ENCODE data around the gene P3R3URF. TPM values are rescaled to one million over a fixed set of nuclear protein-coding genes. Genes with fewer than 3 reads are reported as not detected.
"Not testable (repeated sequence)": the region's sequence is repeated elsewhere in the genome, so short reads cannot be mapped to it uniquely, and the experiment has no call there.

Gene P3R3URF
- total RNA-seq (not detected), polyA plus RNA-seq (not detected)
- long read RNA-seq, donor 1: 0 reads
- long read RNA-seq, donor 2: 0 reads
- long read RNA-seq, donor 3: 0 reads
- long read RNA-seq, donor 4: 0 reads
- long read RNA-seq, donor 5: 0 reads
- long read RNA-seq, donor 6: 0 reads
- long read RNA-seq, donor 7: 0 reads
- long read RNA-seq, donor 8: 0 reads
- long read RNA-seq, donor 9: 0 reads
- long read RNA-seq, donor 10: 0 reads

- 95% methylated on average over 13 of the region's 13 CpGs for WGBS
- H3K27ac ChIP-seq (ENCODE audit: low read depth in 1 of 2, low read length in 1 of 2): no peak within 1 kb of the TSS
- no peaks in the 10 kb centered on the region for H3K36me3 ChIP-seq (ENCODE audit: control insufficient read depth in 2 of 2, insufficient read depth in 2 of 2, low read length in 1 of 2)
- no peak for DNase-seq (ENCODE audit: low read depth in 6 of 9, low spot score in 9 of 9)
- H3K4me3 ChIP-seq (ENCODE audit: low read length in 2 of 2): no peak within 1 kb of the TSS
- no peaks in the 10 kb centered on the region for H3K9me3 ChIP-seq (ENCODE audit: control insufficient read depth in 2 of 2, insufficient read depth in 1 of 2, low read length in 1 of 2)
- no peaks in the 10 kb centered on the region for H3K27me3 ChIP-seq (ENCODE audit: control insufficient read depth in 2 of 2, insufficient read depth in 1 of 2, low read length in 1 of 2)
- H3K4me1 ChIP-seq (ENCODE audit: control insufficient read depth in 2 of 2, insufficient read depth in 2 of 2, low read length in 2 of 2): peaks cover under 1 to 37% of the 10 kb centered on the region in 2 donors
These were observed at the start of gene P3R3URF for GRCh38 chr1:46176211-46176865. TSS of gene P3R3URF (minus strand) at chr1:46176488. CDS start at chr1:46176471, 17 bp downstream.

GRCh38 chr1:46224966-46225365 lies 48.7 kb upstream of the P3R3URF start:
- no peak for DNase-seq (ENCODE audit: low read depth in 6 of 9, low spot score in 9 of 9)
- 93% methylated on average over 4 of the region's 4 CpGs for WGBS
- no peak overlapping the region for H3K4me3 ChIP-seq (ENCODE audit: low read length in 2 of 2)

GRCh38 chr1:46223472-46223943 lies 47.2 kb upstream of the P3R3URF start:
- Histone ChIP-seq H3K36me3 (ENCODE audit: control insufficient read depth in 2 of 2, insufficient read depth in 2 of 2, low read length in 1 of 2) (no peaks in the 10 kb centered on the region), H3K27me3 (ENCODE audit: control insufficient read depth in 2 of 2, insufficient read depth in 1 of 2, low read length in 1 of 2) (no peaks in the 10 kb centered on the region), H3K4me1 (ENCODE audit: control insufficient read depth in 2 of 2, insufficient read depth in 2 of 2, low read length in 2 of 2) (peaks cover 0 to 2% of the 10 kb centered on the region in 2 donors), H3K9me3 (ENCODE audit: control insufficient read depth in 2 of 2, insufficient read depth in 1 of 2, low read length in 1 of 2) (no peaks in the 10 kb centered on the region), H3K27ac (ENCODE audit: low read depth in 1 of 2, low read length in 1 of 2) (no peak overlapping the region), H3K4me3 (ENCODE audit: low read length in 2 of 2) (no peak overlapping the region)
- peak in 7 of 9 donors; percentile 55 to 86 (median 74) for DNase-seq (ENCODE audit: low read depth in 6 of 9, low spot score in 9 of 9)
- 32% methylated on average over 6 of the region's 6 CpGs for WGBS

More at GRCh38 chr1:46224966-46225365, 48.7 kb upstream of the P3R3URF start:
- H3K9me3 ChIP-seq (ENCODE audit: control insufficient read depth in 2 of 2, insufficient read depth in 1 of 2, low read length in 1 of 2): no peaks in the 10 kb centered on the region
- H3K27me3 ChIP-seq (ENCODE audit: control insufficient read depth in 2 of 2, insufficient read depth in 1 of 2, low read length in 1 of 2): no peaks in the 10 kb centered on the region
- H3K4me1 ChIP-seq (ENCODE audit: control insufficient read depth in 2 of 2, insufficient read depth in 2 of 2, low read length in 2 of 2): peaks cover 0 to 2% of the 10 kb centered on the region in 2 donors
- H3K27ac ChIP-seq (ENCODE audit: low read depth in 1 of 2, low read length in 1 of 2): no peak overlapping the region
- no peaks in the 10 kb centered on the region for H3K36me3 ChIP-seq (ENCODE audit: control insufficient read depth in 2 of 2, insufficient read depth in 2 of 2, low read length in 1 of 2)

GRCh38 chr1:46223055-46223454 lies 46.8 kb upstream of the P3R3URF start:
- not testable (repeated sequence) for DNase-seq (ENCODE audit: low read depth in 6 of 9, low spot score in 9 of 9); H3K9me3 ChIP-seq (ENCODE audit: control insufficient read depth in 2 of 2, insufficient read depth in 1 of 2, low read length in 1 of 2); H3K4me1 ChIP-seq (ENCODE audit: control insufficient read depth in 2 of 2, insufficient read depth in 2 of 2, low read length in 2 of 2); H3K36me3 ChIP-seq (ENCODE audit: control insufficient read depth in 2 of 2, insufficient read depth in 2 of 2, low read length in 1 of 2); H3K4me3 ChIP-seq (ENCODE audit: low read length in 2 of 2); H3K27ac ChIP-seq (ENCODE audit: low read depth in 1 of 2, low read length in 1 of 2); H3K27me3 ChIP-seq (ENCODE audit: control insufficient read depth in 2 of 2, insufficient read depth in 1 of 2, low read length in 1 of 2)
- WGBS: 86% methylated on average over 11 of the region's 11 CpGs

GRCh38 chr1:46221749-46222148 lies 45.5 kb upstream of the P3R3URF start:
- no peaks in the 10 kb centered on the region for H3K9me3 ChIP-seq (ENCODE audit: control insufficient read depth in 2 of 2, insufficient read depth in 1 of 2, low read length in 1 of 2)
- no peak overlapping the region for H3K4me3 ChIP-seq (ENCODE audit: low read length in 2 of 2)
- 94% methylated on average over 4 of the region's 4 CpGs for WGBS
- no peaks in the 10 kb centered on the region for H3K36me3 ChIP-seq (ENCODE audit: control insufficient read depth in 2 of 2, insufficient read depth in 2 of 2, low read length in 1 of 2)
- H3K27ac ChIP-seq (ENCODE audit: low read depth in 1 of 2, low read length in 1 of 2): no peak overlapping the region
- H3K4me1 ChIP-seq (ENCODE audit: control insufficient read depth in 2 of 2, insufficient read depth in 2 of 2, low read length in 2 of 2): peaks cover 0 to 2% of the 10 kb centered on the region in 2 donors
- no peaks in the 10 kb centered on the region for H3K27me3 ChIP-seq (ENCODE audit: control insufficient read depth in 2 of 2, insufficient read depth in 1 of 2, low read length in 1 of 2)
- no peak for DNase-seq (ENCODE audit: low read depth in 6 of 9, low spot score in 9 of 9)

- peaks cover 0 to 2% of the 10 kb centered on the region in 2 donors for H3K4me1 ChIP-seq (ENCODE audit: control insufficient read depth in 2 of 2, insufficient read depth in 2 of 2, low read length in 2 of 2)
- WGBS: 94% methylated on average over 3 of the region's 3 CpGs
- no peak overlapping the region for H3K4me3 ChIP-seq (ENCODE audit: low read length in 2 of 2)
- no peaks in the 10 kb centered on the region for H3K9me3 ChIP-seq (ENCODE audit: control insufficient read depth in 2 of 2, insufficient read depth in 1 of 2, low read length in 1 of 2)
- H3K27ac ChIP-seq (ENCODE audit: low read depth in 1 of 2, low read length in 1 of 2): no peak overlapping the region
- no peaks in the 10 kb centered on the region for H3K27me3 ChIP-seq (ENCODE audit: control insufficient read depth in 2 of 2, insufficient read depth in 1 of 2, low read length in 1 of 2)
- DNase-seq (ENCODE audit: low read depth in 6 of 9, low spot score in 9 of 9): no peak
- H3K36me3 ChIP-seq (ENCODE audit: control insufficient read depth in 2 of 2, insufficient read depth in 2 of 2, low read length in 1 of 2): no peaks in the 10 kb centered on the region
These were observed 44.5 kb upstream of the P3R3URF start for GRCh38 chr1:46220808-46221207.

- H3K9me3 ChIP-seq (ENCODE audit: control insufficient read depth in 2 of 2, insufficient read depth in 1 of 2, low read length in 1 of 2): no peaks in the 10 kb centered on the region
- no peak overlapping the region for H3K27ac ChIP-seq (ENCODE audit: low read depth in 1 of 2, low read length in 1 of 2)
- peaks cover 0 to 2% of the 10 kb centered on the region in 2 donors for H3K4me1 ChIP-seq (ENCODE audit: control insufficient read depth in 2 of 2, insufficient read depth in 2 of 2, low read length in 2 of 2)
- H3K36me3 ChIP-seq (ENCODE audit: control insufficient read depth in 2 of 2, insufficient read depth in 2 of 2, low read length in 1 of 2): no peaks in the 10 kb centered on the region
- no peak for DNase-seq (ENCODE audit: low read depth in 6 of 9, low spot score in 9 of 9)
- WGBS: 96% methylated on average over 18 of the region's 18 CpGs
- no peak overlapping the region for H3K4me3 ChIP-seq (ENCODE audit: low read length in 2 of 2)
- no peaks in the 10 kb centered on the region for H3K27me3 ChIP-seq (ENCODE audit: control insufficient read depth in 2 of 2, insufficient read depth in 1 of 2, low read length in 1 of 2)
These were observed 43.5 kb upstream of the P3R3URF start for GRCh38 chr1:46219551-46220520.

GRCh38 chr1:46218443-46218842 lies 42.2 kb upstream of the P3R3URF start:
- H3K4me1 ChIP-seq (ENCODE audit: control insufficient read depth in 2 of 2, insufficient read depth in 2 of 2, low read length in 2 of 2): no peaks in the 10 kb centered on the region
- no peaks in the 10 kb centered on the region for H3K9me3 ChIP-seq (ENCODE audit: control insufficient read depth in 2 of 2, insufficient read depth in 1 of 2, low read length in 1 of 2)
- DNase-seq (ENCODE audit: low read depth in 6 of 9, low spot score in 9 of 9): peak in 1 of 9 donors; percentile 10
- H3K4me3 ChIP-seq (ENCODE audit: low read length in 2 of 2): no peak overlapping the region
- H3K27me3 ChIP-seq (ENCODE audit: control insufficient read depth in 2 of 2, insufficient read depth in 1 of 2, low read length in 1 of 2): no peaks in the 10 kb centered on the region
- WGBS: 96% methylated on average over 8 of the region's 8 CpGs
- peak overlapping the region in 1 of 2 donors; percentile 64 for H3K27ac ChIP-seq (ENCODE audit: low read depth in 1 of 2, low read length in 1 of 2)
- H3K36me3 ChIP-seq (ENCODE audit: control insufficient read depth in 2 of 2, insufficient read depth in 2 of 2, low read length in 1 of 2): no peaks in the 10 kb centered on the region

Measured in thymus (tissue), 14 donors.